SIG-M5 treated with dmso at 0.1 percent for 504 hours (cell line): ENCODE measurements around the gene CNR1.

Source experiments
- DNase-seq: peaks from one replicate; lab custom pipeline; 2025; ENCODE audit not compliant: unreplicated experiment; lab: John Stamatoyannopoulos, UW

Gene CNR1

GRCh38 chr6:88144637-88145297 is 21.4 kb downstream of the CNR1 start:
- DNase-seq, result no peak

DNA sequence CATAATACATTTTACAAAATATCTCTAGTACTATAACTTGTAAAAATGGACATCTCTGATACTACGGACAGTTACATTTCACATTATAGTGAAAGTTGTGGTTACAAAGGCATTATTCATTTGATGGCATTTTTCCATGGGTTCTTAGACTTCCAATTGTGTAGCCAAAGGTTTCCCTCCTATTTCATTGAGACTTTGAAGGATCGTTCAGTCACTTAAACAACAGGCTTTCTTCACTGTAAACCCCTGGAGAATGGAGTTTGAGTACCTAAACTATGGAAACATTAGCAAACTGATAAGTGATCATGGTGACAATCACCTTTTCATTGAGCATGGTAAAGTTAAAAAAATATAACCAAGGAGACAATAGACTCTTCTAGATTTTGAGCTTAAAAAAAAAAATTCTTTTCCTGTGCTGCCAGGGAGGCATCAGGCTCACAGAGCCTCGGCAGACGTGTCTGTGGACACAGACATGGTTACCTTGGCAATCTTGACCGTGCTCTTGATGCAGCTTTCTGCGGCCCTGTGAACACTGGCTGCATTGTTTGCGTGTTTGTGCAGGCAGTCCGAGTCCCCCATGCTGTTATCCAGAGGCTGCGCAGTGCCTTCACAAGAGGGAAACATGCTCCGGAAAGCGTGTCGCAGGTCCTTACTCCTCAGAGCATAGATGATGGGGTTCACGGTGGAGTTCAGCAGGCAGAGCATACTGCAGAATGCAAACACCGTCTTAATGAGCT is 22.6 kb downstream of the CNR1 start:
- DNase-seq, result no peak

DNA sequence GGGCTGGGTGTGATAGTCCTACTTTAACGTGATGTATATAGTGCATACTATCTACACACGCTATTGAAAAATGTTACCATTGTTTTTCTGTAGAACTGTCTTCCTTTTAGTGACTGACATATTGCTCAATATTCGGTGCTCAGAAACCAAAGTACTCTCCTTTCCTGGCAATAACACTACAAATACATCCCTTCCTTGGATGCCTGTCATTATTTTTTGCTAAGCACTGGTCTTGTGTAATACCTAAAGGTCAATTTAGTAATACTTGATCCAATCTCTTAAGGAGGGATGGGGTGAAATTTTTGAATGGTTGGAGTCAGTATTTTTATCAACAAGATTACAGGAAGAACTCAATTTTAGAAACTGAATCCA is 23.9 kb downstream of the CNR1 start:
- DNase-seq, result no peak

- DNase-seq, result no peak
These were observed 24.4 kb downstream of the CNR1 start for GRCh38 chr6:88141561-88142296.

DNA sequence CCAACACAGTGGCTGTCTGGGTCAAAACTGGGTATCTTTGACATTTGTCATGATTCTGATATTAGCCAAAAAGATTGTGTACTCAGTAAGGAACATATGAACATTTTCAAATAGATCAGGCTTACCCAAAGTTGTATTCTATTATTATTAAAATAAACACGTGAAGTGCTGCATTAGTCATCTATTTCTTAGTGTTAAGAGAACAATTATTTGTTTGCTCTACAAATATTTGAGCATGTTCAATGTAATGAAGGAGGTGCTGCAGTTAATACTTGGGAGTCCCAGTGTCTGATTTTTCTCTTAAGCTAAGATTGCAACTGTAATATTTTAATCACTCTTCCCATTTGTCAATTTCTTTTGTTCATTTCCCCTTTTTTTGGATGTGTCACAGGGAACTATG is 28.2 kb downstream of the CNR1 start:
- DNase-seq, result no peak

- no peak for DNase-seq
These were observed 30.5 kb downstream of the CNR1 start for GRCh38 chr6:88135578-88136114.

GRCh38 chr6:88134575-88134974 is 31.6 kb downstream of the CNR1 start:
- no peak for DNase-seq

DNA sequence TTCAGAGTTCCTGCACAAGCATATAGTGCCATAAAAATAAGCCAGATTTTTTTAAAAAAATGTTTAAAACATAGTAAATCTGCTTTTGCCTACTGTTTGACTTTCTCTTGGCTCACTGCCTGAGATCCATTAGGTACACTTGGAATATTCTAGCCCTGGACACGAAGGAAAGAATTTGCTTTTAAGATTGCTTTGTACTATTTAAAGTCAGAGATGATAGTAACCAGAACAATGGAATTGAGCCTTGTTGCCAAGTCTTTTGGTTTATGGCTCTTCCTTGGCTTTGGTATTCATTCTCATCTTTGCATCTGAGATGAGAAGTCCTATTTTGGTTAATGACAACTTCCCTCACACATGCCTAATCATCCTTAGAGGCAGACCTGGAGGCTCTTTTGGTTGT is 32.4 kb downstream of the CNR1 start:
- DNase-seq, result no peak

GRCh38 chr6:88124925-88125557 is 41.1 kb downstream of the CNR1 start:
- no peak for DNase-seq

GRCh38 chr6:88120635-88121034 is 45.5 kb downstream of the CNR1 start:
- DNase-seq, result no peak

- no peak for DNase-seq
These were observed 46.4 kb downstream of the CNR1 start for GRCh38 chr6:88119769-88120168.

DNA sequence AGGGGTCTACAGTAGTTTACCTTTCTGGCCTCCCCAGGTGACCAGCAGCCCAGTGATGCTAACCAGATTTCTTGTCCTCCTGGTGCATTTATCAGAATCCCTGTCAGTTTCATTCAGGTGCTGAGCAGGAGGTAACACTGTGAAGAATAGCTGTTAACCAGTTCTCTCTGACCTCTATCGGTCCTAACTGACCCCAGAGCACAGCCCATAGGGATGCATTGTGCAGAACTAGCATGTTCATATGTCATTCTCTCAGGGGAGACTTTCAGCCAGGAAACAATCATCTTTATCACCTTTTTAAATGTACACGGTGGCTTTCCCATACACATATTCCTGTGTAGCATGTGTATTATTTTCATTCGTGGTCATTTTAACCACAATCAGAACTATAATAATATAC is 49.9 kb downstream of the CNR1 start:
- DNase-seq, result no peak

DNA sequence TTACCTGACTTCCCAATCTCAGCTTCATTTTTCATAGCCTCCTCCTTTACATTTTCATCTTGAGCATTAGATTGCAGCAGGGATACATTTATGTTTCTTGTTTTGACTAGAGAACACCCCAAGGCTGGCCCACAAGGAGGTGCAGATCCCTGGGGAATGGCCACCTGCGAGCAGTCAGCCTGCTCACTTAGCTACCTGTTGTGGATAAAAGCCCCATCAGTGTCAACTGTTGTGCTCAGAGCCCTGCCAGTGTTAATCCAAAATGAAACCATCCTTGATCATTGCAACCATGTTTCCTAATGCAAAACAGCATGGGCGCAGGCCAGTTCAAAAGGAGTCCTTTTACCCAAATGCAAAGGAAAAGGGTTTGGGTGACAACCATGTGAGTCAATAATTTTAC is 50.8 kb downstream of the CNR1 start:
- no peak for DNase-seq

GRCh38 chr6:88114838-88115237 is 51.3 kb downstream of the CNR1 start:
- DNase-seq, result no peak

DNA sequence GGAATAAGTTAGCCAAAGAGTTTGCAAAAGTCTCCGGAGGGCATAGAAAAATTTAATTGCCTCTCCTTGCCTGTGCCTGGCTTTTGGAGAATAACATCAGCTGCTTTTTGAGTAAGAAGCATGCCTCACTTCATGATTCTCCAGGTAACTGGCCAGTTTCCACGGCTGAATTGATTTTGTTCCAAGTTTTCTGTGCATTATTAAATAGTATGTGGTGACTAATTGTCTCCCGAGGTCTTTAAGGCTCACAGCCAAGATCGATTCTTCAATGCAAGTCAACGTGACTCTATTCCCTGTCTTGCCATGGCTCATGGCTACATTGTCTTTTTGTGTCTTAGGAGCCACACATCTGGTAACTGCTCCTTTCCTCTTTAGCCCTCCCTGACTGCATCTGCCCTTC is 54.2 kb downstream of the CNR1 start:
- DNase-seq, result no peak

GRCh38 chr6:88107241-88107640 is 58.9 kb downstream of the CNR1 start:
- DNase-seq, result no peak

DNA sequence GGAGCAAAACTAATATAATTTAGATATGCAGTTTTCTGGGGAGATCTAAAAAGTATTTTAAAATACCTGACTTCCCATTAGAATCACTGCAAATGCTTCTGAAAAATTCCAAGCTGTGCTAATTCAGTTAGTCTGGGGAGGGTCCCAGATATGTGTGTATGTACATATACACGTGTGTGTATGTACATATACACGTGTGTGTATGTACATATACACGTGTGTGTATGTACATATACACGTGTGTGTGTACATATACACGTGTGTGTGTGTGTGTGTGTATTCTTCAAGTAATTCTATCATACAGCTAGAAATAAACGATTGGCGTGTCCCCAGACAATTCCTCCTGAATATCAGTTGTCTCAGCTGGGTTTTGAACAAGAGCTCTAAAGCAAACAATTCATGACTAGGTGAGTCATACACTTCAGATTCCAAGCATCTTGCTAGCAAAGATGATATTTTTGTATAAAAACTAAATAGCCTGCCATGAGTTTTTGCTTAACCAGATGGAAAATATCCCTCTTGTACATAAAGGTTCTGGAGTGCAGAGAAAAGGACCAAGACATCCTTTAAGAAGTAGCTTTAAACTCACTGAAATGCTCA is 60.3 kb downstream of the CNR1 start:
- no peak for DNase-seq
